Liver (tissue), 9 donors: ENCODE measurements around the gene VPS37D. TPM values are rescaled to one million over a fixed set of nuclear protein-coding genes. Genes with fewer than 3 reads are reported as not detected.

Source experiments
- DNase-seq: peaks from one replicate; pipeline ENCODE4 v3.0.0-alpha.2; 2017; ENCODE audit warnings: low spot score
- H3K27ac ChIP-seq, 2 donors: one replicate each; pipeline ENCODE4 v1.7.0; 2013; ENCODE audit warnings: inconsistent platforms in 2 of 2, low read length in 2 of 2, control low read depth in 1 of 2, low read depth in 1 of 2, mild to moderate bottlenecking in 1 of 2
- H3K27me3 ChIP-seq, 4 donors: one replicate each; pipeline versions ENCODE4 v1.6.1 to v1.7.0; 2013; ENCODE audit warnings: low read length in 3 of 4, inconsistent platforms in 1 of 4, mild to moderate bottlenecking in 1 of 4, moderate library complexity in 1 of 4; ENCODE audit not compliant: control insufficient read depth in 4 of 4, insufficient read depth in 4 of 4
- H3K36me3 ChIP-seq, 4 donors: one replicate each; pipeline versions ENCODE4 v1.6.1 to v1.7.0; 2013; ENCODE audit warnings: low read length in 3 of 4, mild to moderate bottlenecking in 3 of 4, low read depth in 1 of 4, moderate library complexity in 1 of 4; ENCODE audit not compliant: control insufficient read depth in 4 of 4, insufficient read depth in 3 of 4
- H3K4me1 ChIP-seq, 4 donors: one replicate each; pipeline versions ENCODE4 v1.6.1 to v1.7.0; 2013; ENCODE audit warnings: low read length in 3 of 4, mild to moderate bottlenecking in 3 of 4, moderate library complexity in 1 of 4; ENCODE audit not compliant: control insufficient read depth in 4 of 4, insufficient read depth in 4 of 4
- H3K4me3 ChIP-seq, 3 donors: one replicate each; pipeline versions ENCODE4 v1.6.1 to v1.7.0; 2013; ENCODE audit warnings: low read length in 3 of 3, control low read depth in 1 of 3, low read depth in 1 of 3, mild to moderate bottlenecking in 1 of 3
- H3K9ac ChIP-seq, 2 donors: one replicate each; pipeline ENCODE4 v1.7.0; 2013; ENCODE audit warnings: low read length in 2 of 2, mild to moderate bottlenecking in 2 of 2, moderate library complexity in 2 of 2, control low read depth in 1 of 2, low read depth in 1 of 2
- H3K9me3 ChIP-seq, 4 donors: one replicate each; pipeline versions ENCODE4 v1.6.1 to v1.7.0; 2013; ENCODE audit warnings: low read length in 3 of 4; ENCODE audit not compliant: control insufficient read depth in 4 of 4
- ATF3 ChIP-seq: IDR thresholded peaks from 2 replicates; pipeline ENCODE4 v1.6.1; 2016; ENCODE audit warnings: antibody characterized with exemption
- CTCF ChIP-seq: fragments of 150-350 bp; IDR thresholded peaks from 2 replicates; pipeline ENCODE4 v1.5.1; 2017; ENCODE audit warnings: improper control_type of control experiment, low read depth, low read length; ENCODE audit not compliant: missing input control
- EGR1 ChIP-seq, 2 donors: IDR thresholded peaks; 2 replicates each; pipeline ENCODE4 v1.6.1; 2016 to 2018; ENCODE audit warnings: antibody characterized with exemption in 2 of 2, low read depth in 2 of 2
- FOXA1 ChIP-seq: IDR thresholded peaks from 2 replicates; pipeline ENCODE4 v1.6.1; 2016; ENCODE audit warnings: antibody characterized with exemption
- FOXA2 ChIP-seq: IDR thresholded peaks from 2 replicates; pipeline ENCODE4 v1.6.1; 2016; ENCODE audit warnings: antibody characterized with exemption
- GABPA ChIP-seq, 2 donors: IDR thresholded peaks in 1 of 2; conservative IDR thresholded peaks in 1 of 2; 2 replicates each; pipeline ENCODE4 v1.6.1; 2016; ENCODE audit warnings: antibody characterized with exemption in 2 of 2, mild to moderate bottlenecking in 1 of 2, moderate library complexity in 1 of 2
- HNF4A ChIP-seq, 2 donors: conservative IDR thresholded peaks; 2 replicates each; pipeline ENCODE4 v1.6.1; 2016; ENCODE audit warnings: antibody characterized with exemption in 2 of 2, mild to moderate bottlenecking in 2 of 2
- HNF4G ChIP-seq: IDR thresholded peaks from 2 replicates; pipeline ENCODE4 v1.6.1; 2016; ENCODE audit warnings: antibody characterized with exemption
- JUND ChIP-seq, 2 donors: IDR thresholded peaks; 2 replicates each; pipeline ENCODE4 v1.6.1; 2016; ENCODE audit warnings: antibody characterized with exemption in 2 of 2
- MAX ChIP-seq: IDR thresholded peaks from 2 replicates; pipeline ENCODE4 v1.6.1; 2016; ENCODE audit warnings: antibody characterized with exemption
- NR2F2 ChIP-seq: IDR thresholded peaks from 2 replicates; pipeline ENCODE4 v1.6.1; 2016; ENCODE audit warnings: antibody characterized with exemption
- RAD21 ChIP-seq, 2 donors: IDR thresholded peaks; 2 replicates each; pipeline ENCODE4 v1.6.1; 2016; ENCODE audit warnings: antibody characterized with exemption in 2 of 2, mild to moderate bottlenecking in 2 of 2
- REST ChIP-seq: IDR thresholded peaks from 2 replicates; pipeline ENCODE4 v1.6.1; 2016; ENCODE audit warnings: antibody characterized with exemption, mild to moderate bottlenecking
- RXRA ChIP-seq, 2 donors: IDR thresholded peaks; 2 replicates each; pipeline ENCODE4 v1.6.1; 2017 to 2018; ENCODE audit warnings: antibody characterized with exemption in 2 of 2, mild to moderate bottlenecking in 1 of 2
- SP1 ChIP-seq: IDR thresholded peaks from 2 replicates; pipeline ENCODE4 v1.6.1; 2018; ENCODE audit warnings: antibody characterized with exemption, mild to moderate bottlenecking
- TAF1 ChIP-seq: conservative IDR thresholded peaks from 2 replicates; pipeline ENCODE4 v1.6.1; 2016; ENCODE audit warnings: antibody characterized with exemption, mild to moderate bottlenecking
- YY1 ChIP-seq: IDR thresholded peaks from 2 replicates; pipeline ENCODE4 v1.6.1; 2016; ENCODE audit warnings: antibody characterized with exemption, mild to moderate bottlenecking
- ZBTB33 ChIP-seq: IDR thresholded peaks from 2 replicates; pipeline ENCODE4 v1.6.1; 2016; ENCODE audit warnings: antibody characterized with exemption
- WGBS: extraction: QIAGEN DNeasy Blood & Tissue Kit; methylation state at CpG from one replicate; pipeline ENCODE4 v1.1.7; 2013; 5-methylcytosine and 5-hydroxymethylcytosine counted together
- polyA plus RNA-seq, 2 donors: library from polyadenylated mRNA; stranded (reverse) in 1 of 2; unstranded in 1 of 2; fragments of 200-250 nt in 1 of 2; fragments of >200 nt in 1 of 2; fragmentation: Nextera tagmentation in 1 of 2; extraction: Ambion mirVana in 1 of 2; gene quantifications; one replicate each; pipeline versions ENCODE4 v1.2.1 to v1.2.3, GENCODE V29; 2013 to 2015
- total RNA-seq, 2 donors: library from RNA; depleted of rRNA; stranded (reverse); fragments of >200 nt; gene quantifications; one replicate each; pipeline ENCODE4 v1.2.3, GENCODE V29; 2014
- donor health status: healthy.
- donor health status: healthy.
- donor health status: healthy.
- donor health status: healthy.
- donor health status: healthy.

VPS37D gene
- total and polyA plus RNA-seq, 4 donors, result 0.38 to 3.3 (median 1.3) TPM

- DNase-seq, result no peak
- Histone ChIP-seq H3K4me1 (no peaks in the 10 kb centered on the region), H3K9me3 (no peaks in the 10 kb centered on the region), H3K27me3 (no peaks in the 10 kb centered on the region), H3K27ac (no peak overlapping the region), H3K4me3 (no peak overlapping the region), H3K36me3 (no peaks in the 10 kb centered on the region), H3K9ac (no peak overlapping the region)
- TF ChIP-seq ATF3 (no peak), YY1 (no peak), NR2F2 (no peak), HNF4A (conservative IDR thresholded peaks at IDR 0.05) (no peak), HNF4G (no peak), MAX (no peak), GABPA (IDR thresholded peaks at IDR 0.05 in 1 of 2, conservative IDR thresholded peaks at IDR 0.05 in 1 of 2) (no peak), TAF1 (no peak), FOXA1 (no peak), ZBTB33 (no peak), FOXA2 (no peak), RXRA (IDR thresholded peaks at IDR 0.05) (no peak), SP1 (no peak), JUND (IDR thresholded peaks at IDR 0.05) (no peak), EGR1 (IDR thresholded peaks at IDR 0.05; ENCODE audit: low read depth in 2 of 2) (no peak), REST (no peak), CTCF (no peak), RAD21 (IDR thresholded peaks at IDR 0.05) (no peak)
- 96% methylated on average over 16 of the region's 16 CpGs for WGBS
Observed at GRCh38 chr7:73708961-73709549, 41.4 kb downstream of the VPS37D start.
